GM12874 (cell line): ENCODE results near the gene PBX1.

Source experiments
- CTCF ChIP-seq: IDR thresholded peaks from 2 replicates; pipeline ENCODE4 v1.5.1; 2011; ENCODE audit warnings: low read depth, mild to moderate bottlenecking, control low read depth, low read length, moderate library complexity; ENCODE audit not compliant: insufficient read depth

Gene PBX1

GRCh38 chr1:164753521-164754077, 194.6 kb downstream of the PBX1 start:
- no peak for TF ChIP-seq CTCF

GRCh38 chr1:164754088-164754600, 195.2 kb downstream of the PBX1 start:
- no peak for TF ChIP-seq CTCF

- no peak for TF ChIP-seq CTCF
Measured at GRCh38 chr1:164755690-164756089, 196.7 kb downstream of the PBX1 start.

DNA sequence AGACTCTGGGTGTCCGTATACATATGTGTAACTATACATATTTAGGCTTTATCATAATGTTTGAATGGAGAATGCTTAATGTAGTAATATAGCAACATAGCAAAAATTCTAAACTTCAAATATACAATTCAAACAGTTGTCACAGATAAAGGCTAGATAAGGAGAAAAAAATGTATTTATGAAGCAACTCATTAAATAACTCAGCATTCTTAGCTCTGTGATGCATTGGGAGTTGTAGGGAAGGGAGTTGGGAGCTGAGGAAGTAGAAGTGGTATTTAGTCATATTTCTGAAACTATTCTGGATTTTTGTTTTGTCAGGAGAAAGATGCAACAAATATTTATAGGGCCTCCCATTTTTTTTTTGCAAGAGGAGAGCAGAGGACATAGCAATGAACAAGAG, 197.8 kb downstream of the PBX1 start:
- TF ChIP-seq CTCF = no peak

DNA sequence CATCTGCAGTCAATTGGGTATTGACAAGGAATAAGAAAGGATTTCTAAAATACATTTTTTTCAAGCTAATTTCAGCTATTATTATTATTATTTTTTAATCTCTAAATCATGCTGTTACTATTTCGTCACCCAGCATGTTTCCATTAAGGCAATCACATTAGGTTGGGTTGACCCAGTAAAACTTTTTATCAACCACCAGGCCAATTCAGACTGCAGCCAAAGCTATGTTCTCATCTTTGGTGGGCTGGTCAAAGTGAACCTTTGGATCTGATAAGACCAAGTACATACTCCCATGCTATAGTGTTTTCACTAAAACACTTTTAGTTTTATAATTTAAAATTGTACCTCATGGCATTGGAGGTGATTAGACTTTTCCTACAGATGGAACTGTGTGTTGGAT, 198.6 kb downstream of the PBX1 start:
- TF ChIP-seq CTCF = no peak

DNA sequence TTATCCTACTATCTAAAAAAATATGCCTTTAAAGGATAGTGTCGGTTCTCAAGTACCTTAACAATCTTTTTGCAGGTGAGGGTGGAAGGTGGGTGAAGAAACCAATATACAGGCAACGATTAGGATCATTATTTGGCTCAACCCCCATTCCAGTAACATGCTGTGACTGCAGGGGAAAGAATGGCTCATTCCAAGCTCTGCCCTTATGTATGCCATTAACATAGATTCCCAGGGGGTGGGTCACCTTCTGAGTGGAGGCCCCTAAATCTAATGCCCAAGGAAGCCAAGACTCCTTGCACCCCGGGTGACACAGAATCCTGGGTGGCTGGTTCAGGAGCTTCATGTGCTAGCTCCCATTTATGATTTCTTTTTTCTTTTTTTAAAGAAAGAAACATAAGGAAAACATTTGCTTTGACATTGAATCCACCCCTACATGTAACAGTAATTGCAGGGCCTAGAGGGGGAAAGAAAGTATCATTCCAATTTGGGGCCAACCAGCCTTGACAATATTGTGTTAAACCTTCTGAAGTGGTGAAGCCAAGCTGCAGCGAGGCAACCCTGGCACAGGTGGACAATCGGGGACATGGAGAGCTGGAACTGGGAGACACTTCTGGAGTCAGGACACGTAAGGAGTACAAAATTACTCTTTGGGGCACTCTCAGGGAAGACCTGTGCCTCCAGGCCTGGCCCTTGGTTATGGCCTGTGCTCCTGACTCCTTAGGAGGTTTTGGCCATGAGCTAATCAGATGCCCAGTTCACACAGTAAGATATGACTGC, 200.3 kb downstream of the PBX1 start:
- no peak for TF ChIP-seq CTCF

GRCh38 chr1:164759979-164760469, 201.0 kb downstream of the PBX1 start:
- TF ChIP-seq CTCF = no peak
